K562 (cell line): Measurements from ENCODE around the gene SETX. TPM values are rescaled to one million over a fixed set of nuclear protein-coding genes. Genes with fewer than 3 reads are reported as not detected.

Source experiments
- CBFA2T2 ChIP-seq: fragments of 450-650 bp; conservative IDR thresholded peaks from 2 replicates; pipeline ENCODE4 v1.6.1; 2017; ENCODE audit warnings: mild to moderate bottlenecking
- CLOCK ChIP-seq: fragments of 250-450 bp; sonication (Bioruptor Pico); IDR thresholded peaks from 2 replicates; pipeline ENCODE4 v1.4.0; 2020; ENCODE audit warnings: mild to moderate bottlenecking, moderate library complexity, borderline replicate concordance
- EGR1 ChIP-seq: fragments of 450-650 bp; conservative IDR thresholded peaks from 2 replicates; pipeline ENCODE4 v1.6.1; 2017; ENCODE audit warnings: mild to moderate bottlenecking
- HMG20B ChIP-seq: fragments of 250-450 bp; sonication (Bioruptor Pico); IDR thresholded peaks from 2 replicates; pipeline ENCODE4 v1.5.0; 2021; ENCODE audit warnings: mild to moderate bottlenecking
- HNRNPLL ChIP-seq: fragments of 200-400 bp; formaldehyde crosslinking; IDR thresholded peaks from 2 replicates; pipeline ENCODE4 v1.6.1; 2017; ENCODE audit warnings: low read length, low read depth, mild to moderate bottlenecking; ENCODE audit not compliant: poor library complexity, severe bottlenecking
- MAX ChIP-seq: sonication (generic); formaldehyde crosslinking; IDR thresholded peaks from 2 replicates; pipeline ENCODE4 v1.9.0; 2022; ENCODE audit warnings: mild to moderate bottlenecking, missing genetic modification reagents
- MCM3 ChIP-seq: fragments of 450-650 bp; IDR thresholded peaks from 2 replicates; pipeline ENCODE4 v1.6.1; 2016
- PCBP1 ChIP-seq: fragments of 200-400 bp; formaldehyde crosslinking; IDR thresholded peaks from 2 replicates; pipeline ENCODE4 v1.6.1; 2018; ENCODE audit warnings: mild to moderate bottlenecking, low read depth, low read length; ENCODE audit not compliant: poor library complexity, severe bottlenecking
- PTTG1 ChIP-seq: fragments of 450-650 bp; IDR thresholded peaks from 2 replicates; pipeline ENCODE4 v1.6.1; 2016; ENCODE audit warnings: low read depth, mild to moderate bottlenecking, missing genetic modification characterization, missing compliant biosample characterization
- SMC3 ChIP-seq: conservative IDR thresholded peaks from 2 replicates; pipeline ENCODE4 v1.6.1; 2011; ENCODE audit warnings: low read depth, low read length, improper control_type of control experiment; ENCODE audit not compliant: insufficient read depth
- SREBF1 ChIP-seq: fragments of 150-350 bp; IDR thresholded peaks from 2 replicates; pipeline ENCODE4 v1.6.1; 2014; ENCODE audit warnings: antibody characterized with exemption, low read depth, low read length, borderline replicate concordance
- ZBTB12 ChIP-seq: fragments of 250-450 bp; sonication (Bioruptor Pico); IDR thresholded peaks from 2 replicates; pipeline ENCODE4 v1.4.0; 2020
- ZKSCAN3 ChIP-seq: fragments of 250-450 bp; sonication (Bioruptor Pico); IDR thresholded peaks from 2 replicates; pipeline ENCODE4 v1.4.0; 2020
- ZNF347 ChIP-seq: fragments of 450-650 bp; formaldehyde crosslinking; IDR thresholded peaks from 2 replicates; pipeline ENCODE4 v1.4.0; 2020; ENCODE audit warnings: low read depth, mild to moderate bottlenecking, moderate library complexity
- ZNF609 ChIP-seq: sonication (generic); formaldehyde crosslinking; IDR thresholded peaks from 2 replicates; pipeline ENCODE4 v1.8.1; 2023; ENCODE audit warnings: missing genetic modification reagents, mild to moderate bottlenecking, borderline replicate concordance
- polyA plus RNA-seq, 8 experiments: library from polyadenylated mRNA; depleted of rRNA in 4 of 8; stranded (reverse) in 5 of 8; unstranded in 3 of 8; fragments of >200 nt; fragmentation: Nextera tagmentation in 2 of 8; fragmentation: Illumina TruSeq in 1 of 8; extraction: Ambion mirVana in 2 of 8; extraction: Trizol in 1 of 8; gene quantifications; 2 replicates each; pipeline versions ENCODE4 v1.2.1 to v1.2.3, GENCODE V29; 2011 to 2014; ENCODE audit warnings: inconsistent platforms in 1 of 8, missing spikeins in 1 of 8
- total RNA-seq, 7 experiments: library from RNA; depleted of rRNA in 6 of 7; stranded (reverse); fragments of >200 nt in 6 of 7; fragmentation: Illumina TruSeq in 2 of 7; extraction: Trizol in 2 of 7; gene quantifications; 2 replicates each; pipeline versions ENCODE4 v1.2.1 to v1.2.3, GENCODE V29; 2011 to 2021; ENCODE audit warnings: low replicate concordance in 1 of 7
- TF ChIP-seq, protein P1 (sequence below): fragments of 450-650 bp; IDR thresholded peaks from 2 replicates; pipeline ENCODE4 v1.6.1; 2016; ENCODE audit warnings: low read depth, mild to moderate bottlenecking, moderate library complexity

SETX gene
- total and polyA plus RNA-seq, 9 of the 15 experiments (the other 6 are each of a cell fraction or from before 2014, with no cell fraction given), result 8.7 to 45.7 (median 28.7) TPM

- TF ChIP-seq ZNF609 (CRISPR knock-in tag) (no peak), HNRNPLL (no peak), MCM3 (no peak), ZBTB12 (CRISPR knock-in tag) (no peak), PTTG1 (tag) (no peak), PCBP1 (no peak), CLOCK (no peak), CBFA2T2 (no peak), ZKSCAN3 (no peak), EGR1 (peak; percentile 38), ZNF347 (no peak), HMG20B (no peak), MAX (CRISPR knock-in tag) (0 out of 2 replicates have a peak, but pooled peaks have one; percentile 35), SREBF1 (no peak), SMC3 (peak; percentile 72)
- TF ChIP-seq, protein P1, sequence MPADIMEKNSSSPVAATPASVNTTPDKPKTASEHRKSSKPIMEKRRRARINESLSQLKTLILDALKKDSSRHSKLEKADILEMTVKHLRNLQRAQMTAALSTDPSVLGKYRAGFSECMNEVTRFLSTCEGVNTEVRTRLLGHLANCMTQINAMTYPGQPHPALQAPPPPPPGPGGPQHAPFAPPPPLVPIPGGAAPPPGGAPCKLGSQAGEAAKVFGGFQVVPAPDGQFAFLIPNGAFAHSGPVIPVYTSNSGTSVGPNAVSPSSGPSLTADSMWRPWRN, result no peak
These were observed 118.7 kb downstream of the SETX start (continued) for GRCh38 chr9:132235894-132236661.
